ENCODE results near the gene GNG11. TPM values are rescaled to one million over a fixed set of nuclear protein-coding genes. Genes with fewer than 3 reads are reported as not detected.

The GNG11 gene
- total and polyA plus RNA-seq, 5 experiments from 2014 or later: 0.16 TPM; not detected in 4

DNA sequence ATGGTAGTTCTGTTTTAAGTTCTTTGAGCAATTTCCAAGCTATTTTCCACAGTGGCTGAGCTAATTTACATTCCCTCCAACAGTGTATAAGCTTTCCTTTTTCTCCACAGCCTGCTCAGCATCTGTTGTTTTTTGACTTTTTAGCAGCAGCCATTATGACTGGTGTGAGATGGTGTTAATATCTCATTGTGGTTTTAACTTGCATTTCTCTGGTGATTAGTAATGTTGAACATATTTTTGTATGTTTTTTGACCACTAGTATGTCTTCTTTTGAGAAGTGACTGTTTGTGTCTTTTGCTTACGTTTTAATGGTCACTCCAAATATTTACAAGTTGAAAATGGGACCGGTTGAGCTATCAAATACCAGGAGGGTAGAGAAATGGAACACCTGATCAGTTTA is 20.4 kb downstream of the GNG11 start:
- peaks cover 0 to 4% (median 0%) of the 10 kb centered on the region in 3 donors for H3K36me3 Mint-ChIP-seq
- peaks cover 0 to 4% (median 0%) of the 10 kb centered on the region in 4 donors for H3K4me1 Mint-ChIP-seq
- no peak overlapping the region for H3K27ac Mint-ChIP-seq
- no peak for DNase-seq
- peaks cover 10 to 28% (median 12%) of the 10 kb centered on the region in 5 donors for H3K27me3 Mint-ChIP-seq
- no peak for ATAC-seq
- POLR2A ChIA-PET: no interaction called here
- H3K4me3 Mint-ChIP-seq: no peak overlapping the region
- H3K9me3 Mint-ChIP-seq: peaks cover 0 to 3% (median 0%) of the 10 kb centered on the region in 9 donors

DNA sequence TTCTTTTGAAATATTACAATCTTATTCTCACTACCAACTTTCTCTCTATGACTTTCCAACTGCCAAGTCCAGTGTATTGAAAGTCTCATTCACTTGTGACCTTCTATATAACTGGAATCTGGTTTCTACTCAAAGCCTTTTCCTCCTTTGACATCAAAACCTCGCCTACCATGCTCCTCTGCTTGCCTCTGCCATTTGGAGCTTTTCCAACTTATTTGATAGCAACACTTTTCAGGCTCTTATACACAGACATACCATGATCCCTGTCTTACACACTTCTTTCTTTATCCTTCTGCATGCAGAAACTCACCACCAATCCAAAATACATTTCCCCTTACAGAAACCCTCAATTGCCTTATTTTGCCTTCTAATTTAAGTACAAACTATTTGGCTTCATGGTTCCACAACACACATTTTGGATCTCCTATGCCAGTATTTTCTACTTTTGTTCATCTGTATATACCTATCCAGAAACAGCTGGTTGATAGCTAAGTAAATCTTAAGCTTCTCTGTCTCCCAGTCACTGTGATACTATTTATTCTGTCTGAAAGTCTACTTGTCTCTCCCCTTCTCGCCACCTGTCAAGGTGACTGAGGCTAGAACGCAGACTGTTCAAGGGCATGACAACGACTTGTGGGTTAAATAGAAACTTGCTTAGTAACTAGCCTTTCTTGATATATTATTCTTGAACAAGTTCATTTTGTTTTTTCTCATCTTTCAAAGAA is 22.4 kb downstream of the GNG11 start:
- H3K27me3 Mint-ChIP-seq: peaks cover 8 to 29% (median 10%) of the 10 kb centered on the region in 5 donors
- H3K27ac Mint-ChIP-seq: no peak overlapping the region
- peaks cover 0 to 4% (median 0%) of the 10 kb centered on the region in 4 donors for H3K4me1 Mint-ChIP-seq
- H3K9me3 Mint-ChIP-seq: peaks cover 0 to 2% (median 0%) of the 10 kb centered on the region in 9 donors
- POLR2A ChIA-PET: no interaction called here
- ATAC-seq (no peak), DNase-seq (no peak)
- no peak overlapping the region for H3K4me3 Mint-ChIP-seq
- no peaks in the 10 kb centered on the region for H3K36me3 Mint-ChIP-seq

DNA sequence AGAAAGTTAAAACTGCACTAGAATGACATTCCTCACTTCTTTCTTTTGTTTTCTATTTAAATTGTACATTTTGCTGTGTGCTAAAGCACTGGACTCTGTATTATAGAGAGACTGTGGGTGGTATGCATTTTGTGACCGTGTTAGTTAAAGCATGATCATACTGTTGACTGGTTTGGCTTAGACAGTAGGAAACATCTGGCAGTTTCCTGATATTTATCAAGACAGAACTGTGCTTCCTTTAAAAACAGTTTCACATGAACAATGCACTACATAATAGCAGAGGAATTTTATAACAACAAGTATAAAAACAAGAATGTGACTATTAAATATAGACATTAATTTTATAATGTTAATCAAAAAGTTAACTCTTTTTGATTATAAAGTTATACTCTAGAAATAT is 23.1 kb downstream of the GNG11 start:
- POLR2A ChIA-PET: no interaction called here
- ATAC-seq: no peak
- Mint-ChIP-seq H3K4me3 (no peak overlapping the region), H3K36me3 (no peaks in the 10 kb centered on the region), H3K4me1 (peaks cover 0 to 4% (median 0%) of the 10 kb centered on the region in 4 donors), H3K27me3 (peaks cover 6 to 29% (median 9%) of the 10 kb centered on the region in 5 donors), H3K9me3 (peaks cover 0 to 2% (median 0%) of the 10 kb centered on the region in 9 donors), H3K27ac (no peak overlapping the region)
- DNase-seq: no peak

DNA sequence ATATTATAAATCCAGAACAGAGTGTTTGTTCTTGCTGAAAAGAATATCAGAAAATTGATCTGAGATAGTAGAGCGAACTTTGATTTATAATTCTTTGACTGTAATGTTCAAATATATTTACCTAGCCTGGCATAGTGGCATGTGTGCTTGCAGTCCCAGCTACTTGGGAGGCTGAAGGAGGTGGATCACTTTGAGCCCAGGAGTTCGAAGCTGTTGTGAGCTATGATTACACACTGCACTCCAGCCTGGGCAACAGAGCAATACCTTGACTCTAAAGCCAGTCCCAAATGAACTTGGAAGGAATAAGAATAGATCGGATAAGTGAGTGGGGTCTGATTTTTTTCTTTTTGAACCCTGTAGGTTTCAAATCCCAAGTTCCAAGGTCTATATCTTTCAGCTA is 23.5 kb downstream of the GNG11 start:
- no peak overlapping the region for H3K27ac Mint-ChIP-seq
- peaks cover 0 to 2% (median 0%) of the 10 kb centered on the region in 4 donors for H3K4me1 Mint-ChIP-seq
- peaks cover 2 to 25% (median 7%) of the 10 kb centered on the region in 5 donors for H3K27me3 Mint-ChIP-seq
- DNase-seq (no peak), ATAC-seq (no peak)
- POLR2A ChIA-PET: no interaction called here
- no peaks in the 10 kb centered on the region for H3K36me3 Mint-ChIP-seq
- no peak overlapping the region for H3K4me3 Mint-ChIP-seq
- H3K9me3 Mint-ChIP-seq: peaks cover 0 to under 1% (median 0%) of the 10 kb centered on the region in 9 donors

DNA sequence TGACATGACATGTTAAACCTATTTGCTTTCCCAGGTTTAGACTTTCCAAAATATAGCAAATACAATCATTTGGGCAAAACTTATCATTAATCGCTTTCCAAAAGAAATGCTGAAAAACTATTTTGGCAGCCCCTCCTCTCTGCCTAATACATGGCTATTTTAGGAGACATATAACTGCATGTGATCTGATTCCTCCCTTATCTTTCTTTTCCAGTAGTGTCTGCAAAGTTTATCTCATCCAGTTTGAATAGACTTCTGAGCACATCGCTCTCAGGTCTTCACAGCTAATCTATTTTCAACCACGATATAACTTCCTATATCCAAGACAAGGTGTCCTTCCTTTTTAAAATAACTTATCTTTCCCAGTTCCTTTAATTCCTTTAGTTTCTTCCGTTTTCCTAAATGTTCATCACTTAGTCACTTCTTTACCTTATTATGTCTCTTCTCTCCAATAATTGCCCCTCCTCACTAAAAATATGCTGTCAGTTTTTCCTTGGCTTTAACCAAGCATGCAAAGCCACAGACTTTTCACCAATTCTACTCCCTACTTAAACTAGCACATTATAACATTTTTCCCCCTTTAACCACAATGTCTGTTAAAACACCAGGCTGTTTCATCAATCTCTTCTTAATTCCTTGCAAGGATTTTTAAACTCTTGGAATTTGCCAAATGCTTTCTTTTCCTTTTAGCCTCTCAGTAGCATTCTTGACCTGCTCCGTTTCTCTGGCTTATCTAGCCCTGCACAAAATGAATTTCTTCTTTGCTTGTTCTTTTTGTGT is 24.4 kb downstream of the GNG11 start:
- peaks cover 0 to 17% (median 7%) of the 10 kb centered on the region in 5 donors for H3K27me3 Mint-ChIP-seq
- POLR2A ChIA-PET: no interaction called here

DNA sequence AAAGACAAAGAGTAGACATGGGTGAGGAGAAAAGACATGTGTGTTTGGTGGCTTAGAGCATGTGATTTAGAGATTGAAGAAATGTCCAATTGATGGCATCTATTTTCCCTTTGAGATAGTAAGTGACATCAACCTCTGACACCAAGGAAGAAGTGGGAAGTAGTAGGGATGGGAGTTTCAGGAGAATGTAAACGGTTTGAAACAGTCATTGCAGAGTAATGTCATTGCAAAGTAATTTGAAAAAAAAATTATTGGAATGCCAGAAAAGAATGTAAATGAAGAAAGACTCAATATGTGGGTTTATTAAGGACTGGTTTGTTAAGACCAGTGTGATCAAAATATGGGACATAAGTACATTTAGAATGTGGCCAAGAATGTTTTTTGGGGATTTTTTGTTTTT is 26.6 kb downstream of the GNG11 start:
- Mint-ChIP-seq H3K4me1 (no peaks in the 10 kb centered on the region), H3K36me3 (no peaks in the 10 kb centered on the region), H3K9me3 (no peaks in the 10 kb centered on the region), H3K27ac (no peak overlapping the region), H3K27me3 (peaks cover 0 to 15% (median 6%) of the 10 kb centered on the region in 5 donors), H3K4me3 (no peak overlapping the region)
- no peak for ATAC-seq
- POLR2A ChIA-PET: no interaction called here
- no peak for DNase-seq

More for the DNA sequence above, 24.4 kb downstream of the GNG11 start:
- Mint-ChIP-seq H3K27ac (no peak overlapping the region), H3K9me3 (no peaks in the 10 kb centered on the region), H3K36me3 (no peaks in the 10 kb centered on the region), H3K4me3 (no peak overlapping the region), H3K4me1 (peaks cover 0 to under 1% (median 0%) of the 10 kb centered on the region in 4 donors)
- ATAC-seq (no peak), DNase-seq (no peak)

DNA sequence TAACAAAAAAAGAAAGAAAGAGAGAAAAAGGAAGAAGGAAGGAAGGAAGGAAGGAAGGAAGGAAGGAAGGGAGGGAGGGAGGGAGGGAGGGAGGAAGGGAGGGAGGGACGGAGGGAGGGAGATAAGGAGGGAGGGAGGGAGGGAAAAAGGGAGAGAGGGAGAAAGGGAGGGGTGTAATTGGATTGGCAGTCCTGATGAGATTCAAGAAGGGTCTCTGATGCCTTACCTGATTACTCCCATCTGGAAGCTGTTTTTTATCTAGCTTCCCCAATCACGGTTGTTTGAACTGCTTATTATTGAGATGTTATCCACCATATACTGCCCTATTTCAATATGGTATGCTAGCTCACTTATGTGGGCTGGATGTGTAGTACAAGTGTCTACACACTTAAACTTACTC is 27.3 kb downstream of the GNG11 start:
- Mint-ChIP-seq H3K4me1 (no peaks in the 10 kb centered on the region), H3K27ac (no peak overlapping the region), H3K9me3 (no peaks in the 10 kb centered on the region), H3K27me3 (peaks cover 0 to 10% (median 4%) of the 10 kb centered on the region in 5 donors), H3K4me3 (no peak overlapping the region), H3K36me3 (no peaks in the 10 kb centered on the region)
- DNase-seq (no peak), ATAC-seq (no peak)
- POLR2A ChIA-PET: no interaction called here

DNA sequence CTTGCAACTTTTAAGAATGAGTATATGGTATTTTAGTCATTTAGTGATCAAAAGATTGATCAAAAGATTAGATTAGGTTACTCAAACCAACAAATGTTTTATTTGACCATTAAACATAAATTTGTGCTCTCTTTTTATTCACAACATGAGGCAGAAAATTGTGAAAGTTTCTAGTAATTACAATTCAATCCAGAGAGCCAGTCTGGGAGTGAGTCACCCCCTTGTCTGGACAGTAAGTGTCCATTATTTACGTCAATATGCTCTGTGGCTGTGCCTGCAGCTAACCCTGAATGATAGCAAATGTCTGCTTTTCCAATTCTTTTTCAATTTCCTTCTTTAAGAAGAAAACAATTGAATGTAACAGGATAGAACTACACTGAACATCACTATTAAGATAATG is 27.9 kb downstream of the GNG11 start:
- H3K27me3 Mint-ChIP-seq: peaks cover 0 to 7% (median 3%) of the 10 kb centered on the region in 5 donors
- H3K4me1 Mint-ChIP-seq: no peaks in the 10 kb centered on the region
- no peak for ATAC-seq
- POLR2A ChIA-PET: no interaction called here
- H3K27ac Mint-ChIP-seq: no peak overlapping the region
- H3K4me3 Mint-ChIP-seq: no peak overlapping the region
- H3K36me3 Mint-ChIP-seq: no peaks in the 10 kb centered on the region
- DNase-seq: no peak
- H3K9me3 Mint-ChIP-seq: no peaks in the 10 kb centered on the region

DNA sequence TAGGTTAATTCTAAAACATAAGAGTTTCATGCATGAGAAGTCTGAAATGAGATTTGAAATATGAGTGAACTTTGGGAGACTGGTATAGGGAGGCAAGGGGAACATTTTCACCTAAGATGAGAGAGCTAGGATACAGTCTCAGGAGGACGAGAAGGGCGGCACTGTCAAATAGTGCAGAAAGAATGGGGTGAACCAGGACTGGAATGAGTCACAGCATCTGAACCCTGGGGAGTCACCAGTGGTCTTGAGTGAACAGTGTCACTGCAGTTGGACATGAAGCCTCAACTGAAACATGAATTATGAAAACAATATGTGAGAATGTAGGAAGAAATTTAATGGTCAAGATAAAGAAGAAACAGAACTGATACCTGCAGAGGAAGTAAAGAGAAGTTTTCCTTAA is 33.8 kb downstream of the GNG11 start:
- H3K36me3 Mint-ChIP-seq: no peaks in the 10 kb centered on the region
- H3K9me3 Mint-ChIP-seq: no peaks in the 10 kb centered on the region
- ATAC-seq (no peak), DNase-seq (no peak)
- H3K27ac Mint-ChIP-seq: no peak overlapping the region
- H3K27me3 Mint-ChIP-seq: no peaks in the 10 kb centered on the region
- H3K4me1 Mint-ChIP-seq: peaks cover 0 to 2% (median 0%) of the 10 kb centered on the region in 4 donors
- POLR2A ChIA-PET: no interaction called here
- H3K4me3 Mint-ChIP-seq: no peak overlapping the region

DNA sequence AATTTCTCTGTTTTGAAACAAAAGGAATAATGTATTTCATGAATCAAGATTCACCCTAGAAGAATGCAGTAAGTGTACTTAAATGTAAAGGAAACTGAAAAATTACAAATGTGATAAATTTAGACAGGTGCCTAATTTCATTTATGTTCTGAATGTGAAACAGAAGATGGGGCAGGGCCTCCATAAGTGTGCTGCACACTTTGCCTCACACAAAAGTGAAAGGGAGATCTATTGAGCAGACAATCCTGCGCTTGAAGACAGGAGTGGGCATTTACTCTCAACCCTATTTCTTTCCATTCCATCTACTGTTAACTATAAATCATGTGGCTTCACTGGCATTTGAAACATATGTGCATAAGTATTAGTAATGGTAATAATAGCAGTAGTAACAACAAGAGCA is 36.2 kb downstream of the GNG11 start:
- DNase-seq (no peak), ATAC-seq (no peak)
- POLR2A ChIA-PET: no interaction called here
- no peaks in the 10 kb centered on the region for H3K36me3 Mint-ChIP-seq
- H3K27ac Mint-ChIP-seq: no peak overlapping the region
- H3K9me3 Mint-ChIP-seq: no peaks in the 10 kb centered on the region
- no peak overlapping the region for H3K4me3 Mint-ChIP-seq
- peaks cover 0 to 2% (median 0%) of the 10 kb centered on the region in 4 donors for H3K4me1 Mint-ChIP-seq
- no peaks in the 10 kb centered on the region for H3K27me3 Mint-ChIP-seq

DNA sequence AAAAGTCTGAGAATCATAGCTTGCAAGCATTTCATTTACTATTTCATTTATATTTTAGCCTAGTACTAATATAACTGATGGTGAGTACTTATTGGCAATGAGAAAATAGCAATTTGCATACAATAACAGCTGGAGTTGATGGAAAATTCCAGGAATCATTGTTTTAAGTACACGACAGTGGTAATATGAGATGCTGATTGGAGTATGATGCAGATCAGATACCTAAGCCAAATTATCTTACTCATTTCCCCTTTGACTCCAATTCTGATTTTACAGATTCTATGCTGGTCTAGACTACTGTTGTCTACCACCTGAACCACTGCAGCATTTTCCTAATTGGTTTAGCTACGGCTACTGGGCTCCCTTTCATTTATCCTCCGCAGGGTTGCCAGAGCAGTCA is 36.7 kb downstream of the GNG11 start:
- POLR2A ChIA-PET: no interaction called here
- ATAC-seq (no peak), DNase-seq (no peak)
- Mint-ChIP-seq H3K4me1 (peaks cover 0 to 2% (median 0%) of the 10 kb centered on the region in 4 donors), H3K27ac (no peak overlapping the region), H3K4me3 (no peak overlapping the region), H3K36me3 (no peaks in the 10 kb centered on the region), H3K9me3 (no peaks in the 10 kb centered on the region), H3K27me3 (no peaks in the 10 kb centered on the region)

DNA sequence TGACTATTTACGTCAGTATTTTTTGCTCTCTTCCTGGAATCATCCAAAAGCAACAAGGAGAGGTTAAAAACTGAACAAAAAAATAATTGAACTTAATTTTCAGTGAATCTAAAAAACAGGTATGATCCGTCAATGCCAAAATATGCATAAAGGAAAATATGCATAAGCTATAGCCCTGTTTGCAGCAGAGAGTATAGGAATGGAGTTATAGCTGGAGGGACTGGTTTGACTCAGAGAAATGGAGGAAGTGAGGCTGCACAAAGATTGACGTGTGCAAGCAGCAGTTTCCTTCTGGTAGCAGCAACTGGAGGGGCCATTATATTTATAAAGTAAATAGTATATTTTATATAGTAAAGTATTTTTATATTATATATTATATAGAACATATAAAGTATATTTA is 37.1 kb downstream of the GNG11 start:
- no peaks in the 10 kb centered on the region for H3K27me3 Mint-ChIP-seq
- H3K4me3 Mint-ChIP-seq: no peak overlapping the region
- POLR2A ChIA-PET: no interaction called here
- H3K27ac Mint-ChIP-seq: no peak overlapping the region
- H3K4me1 Mint-ChIP-seq: peaks cover 0 to 2% (median 0%) of the 10 kb centered on the region in 4 donors
- DNase-seq (no peak), ATAC-seq (no peak)
- H3K9me3 Mint-ChIP-seq: no peaks in the 10 kb centered on the region
- H3K36me3 Mint-ChIP-seq: no peaks in the 10 kb centered on the region

DNA sequence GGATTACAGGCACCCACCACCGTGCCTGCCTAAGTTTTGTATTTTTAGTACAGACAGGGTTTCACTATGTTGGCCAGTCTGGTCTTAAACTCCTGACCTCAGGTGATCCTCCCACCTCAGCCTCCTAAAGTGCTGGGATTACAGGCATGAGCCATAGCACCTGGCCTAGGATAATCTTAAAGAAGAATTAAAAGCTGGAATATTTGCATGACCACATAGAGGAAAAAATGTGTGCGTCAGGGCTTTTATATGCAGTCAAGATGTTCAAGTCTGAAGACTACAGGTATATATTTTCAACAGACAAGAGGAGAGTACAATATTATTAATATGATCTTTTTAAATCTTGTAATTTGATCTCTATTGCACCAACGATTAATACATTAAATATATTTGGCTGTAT is 39.5 kb downstream of the GNG11 start:
- Mint-ChIP-seq H3K27ac (no peak overlapping the region), H3K9me3 (no peaks in the 10 kb centered on the region), H3K36me3 (peaks cover 0 to 8% (median 5%) of the 10 kb centered on the region in 3 donors), H3K27me3 (no peaks in the 10 kb centered on the region), H3K4me3 (no peak overlapping the region), H3K4me1 (peaks cover 0 to 2% (median 0%) of the 10 kb centered on the region in 4 donors)
- POLR2A ChIA-PET: no interaction called here
- DNase-seq: no peak
- no peak for ATAC-seq
